WTC11 (cell line): ENCODE measurements around the gene SEC31B. TPM values are rescaled to one million over a fixed set of nuclear protein-coding genes. Genes with fewer than 3 reads are reported as not detected.

ENCODE experiments used
- ATAC-seq: fragments of 200-7000 bp; cut with Tn5 transposase; 2 replicates; pipeline ENCODE4 v1.10.0; 2021; ENCODE audit warnings: mild to moderate bottlenecking, moderate library complexity
- CTCF ChIA-PET: fragments of 300-600 bp; sonication (Branson Sonifier 250); formaldehyde crosslinking; loops from one replicate; lab custom pipeline; 2021; ENCODE audit warnings: antibody characterized with exemption; lab: Charles Lee
- POLR2A ChIA-PET: fragments of 350-600 bp; sonication (Branson Sonifier 250); formaldehyde crosslinking; loops from one replicate; lab custom pipeline; 2021; ENCODE audit warnings: antibody characterized with exemption; lab: Charles Lee
- DNase-seq: peaks from one replicate; pipeline ENCODE4 v3.0.0; 2021; ENCODE audit warnings: low spot score
- H3K27ac Mint-ChIP-seq: 2 replicates; pipeline ENCODE4 v1.8.0; 2021; ENCODE audit warnings: mixed read lengths
- H3K27me3 Mint-ChIP-seq: 2 replicates; pipeline ENCODE4 v1.8.0; 2021; ENCODE audit warnings: low read depth, mild to moderate bottlenecking, moderate library complexity, mixed read lengths
- H3K36me3 Mint-ChIP-seq: 2 replicates; pipeline ENCODE4 v1.8.0; 2021; ENCODE audit warnings: mixed read lengths
- H3K4me1 Mint-ChIP-seq: 2 replicates; pipeline ENCODE4 v1.8.0; 2022; ENCODE audit warnings: mixed read lengths
- H3K4me3 Mint-ChIP-seq: 2 replicates; pipeline ENCODE4 v1.8.0; 2021; ENCODE audit warnings: mild to moderate bottlenecking, moderate library complexity, mixed read lengths
- H3K9me3 Mint-ChIP-seq: 2 replicates; pipeline ENCODE4 v1.8.0; 2021; ENCODE audit warnings: mixed read lengths
- AFF4 ChIP-seq: sonication (generic); formaldehyde crosslinking; IDR thresholded peaks from 2 replicates; pipeline ENCODE4 v1.8.1; 2023; ENCODE audit warnings: mild to moderate bottlenecking, missing genetic modification reagents, borderline replicate concordance
- CBFB ChIP-seq: sonication (generic); formaldehyde crosslinking; IDR thresholded peaks from 2 replicates; pipeline ENCODE4 v1.8.1; 2022; ENCODE audit warnings: mild to moderate bottlenecking, low read depth, missing genetic modification reagents
- CREM ChIP-seq: sonication (generic); formaldehyde crosslinking; IDR thresholded peaks from 2 replicates; pipeline ENCODE4 v1.8.1; 2022; ENCODE audit warnings: mild to moderate bottlenecking, missing genetic modification reagents, moderate library complexity
- ESRRA ChIP-seq: sonication (generic); formaldehyde crosslinking; IDR thresholded peaks from 2 replicates; pipeline ENCODE4 v1.8.1; 2022; ENCODE audit warnings: mild to moderate bottlenecking, missing genetic modification reagents, borderline replicate concordance
- ETV6 ChIP-seq: sonication (generic); formaldehyde crosslinking; IDR thresholded peaks from 2 replicates; pipeline ENCODE4 v1.8.1; 2022; ENCODE audit warnings: mild to moderate bottlenecking, missing genetic modification reagents
- FOXJ3 ChIP-seq: sonication (generic); formaldehyde crosslinking; IDR thresholded peaks from 2 replicates; pipeline ENCODE4 v1.9.0; 2021; ENCODE audit warnings: missing genetic modification reagents, mild to moderate bottlenecking, borderline replicate concordance
- HMGA2 ChIP-seq: fragments of 250-450 bp; sonication (Bioruptor Pico); IDR thresholded peaks from 2 replicates; pipeline ENCODE4 v1.4.0; 2021; ENCODE audit warnings: mild to moderate bottlenecking, moderate library complexity
- IRF2 ChIP-seq: sonication (generic); formaldehyde crosslinking; IDR thresholded peaks from 2 replicates; pipeline ENCODE4 v1.8.0; 2022; ENCODE audit warnings: low read depth, missing genetic modification reagents, borderline replicate concordance
- KAT7 ChIP-seq: sonication (generic); formaldehyde crosslinking; IDR thresholded peaks from 2 replicates; pipeline ENCODE4 v1.8.1; 2023; ENCODE audit warnings: missing genetic modification reagents, mild to moderate bottlenecking, borderline replicate concordance
- NFATC4 ChIP-seq: fragments of 250-450 bp; sonication (Bioruptor Pico); IDR thresholded peaks from 2 replicates; pipeline ENCODE4 v1.9.0; 2021; ENCODE audit warnings: mild to moderate bottlenecking
- PRDM15 ChIP-seq: sonication (generic); formaldehyde crosslinking; IDR thresholded peaks from 2 replicates; pipeline ENCODE4 v1.8.0; 2022; ENCODE audit warnings: missing genetic modification reagents
- RELA ChIP-seq: sonication (generic); formaldehyde crosslinking; IDR thresholded peaks from 2 replicates; pipeline ENCODE4 v1.8.1; 2022; ENCODE audit warnings: missing genetic modification reagents, mild to moderate bottlenecking, borderline replicate concordance
- TCF7 ChIP-seq: sonication (generic); formaldehyde crosslinking; IDR thresholded peaks from 2 replicates; pipeline ENCODE4 v1.8.0; 2022; ENCODE audit warnings: mild to moderate bottlenecking, low read depth, missing genetic modification reagents, moderate library complexity
- USF2 ChIP-seq: sonication (generic); formaldehyde crosslinking; IDR thresholded peaks from 2 replicates; pipeline ENCODE4 v1.8.1; 2023; ENCODE audit warnings: mild to moderate bottlenecking, missing genetic modification reagents, moderate library complexity
- ZMAT4 ChIP-seq: fragments of 250-450 bp; sonication (Bioruptor Pico); IDR thresholded peaks from 2 replicates; pipeline ENCODE4 v1.9.0; 2021; ENCODE audit warnings: mild to moderate bottlenecking
- ZNF121 ChIP-seq: sonication (generic); formaldehyde crosslinking; IDR thresholded peaks from 2 replicates; pipeline ENCODE4 v1.8.0; 2023; ENCODE audit warnings: missing genetic modification reagents
- total RNA-seq: library from RNA; stranded (reverse); gene quantifications from 3 replicates; pipeline ENCODE4 v1.2.3, GENCODE V29; 2021
- TF ChIP-seq, protein P1 (sequence below): sonication (generic); formaldehyde crosslinking; IDR thresholded peaks from 2 replicates; pipeline ENCODE4 v1.8.0; 2022; ENCODE audit warnings: mild to moderate bottlenecking, missing genetic modification reagents
- TF ChIP-seq, protein P2 (sequence below): sonication (generic); formaldehyde crosslinking; IDR thresholded peaks from 2 replicates; pipeline ENCODE4 v1.8.0; 2022; ENCODE audit warnings: mild to moderate bottlenecking, missing genetic modification reagents
- TF ChIP-seq, protein P3 (sequence below): sonication (generic); formaldehyde crosslinking; IDR thresholded peaks from 2 replicates; pipeline ENCODE4 v1.8.1; 2023; ENCODE audit warnings: mild to moderate bottlenecking, moderate library complexity, missing genetic modification reagents
- TF ChIP-seq, protein P4 (sequence below): sonication (generic); formaldehyde crosslinking; conservative IDR thresholded peaks from 2 replicates; pipeline ENCODE4 v1.8.1; 2022; ENCODE audit warnings: mild to moderate bottlenecking, missing genetic modification reagents

The SEC31B gene
- total RNA-seq, 1 experiment from 2014 or later, result 6.7 TPM

- TF ChIP-seq FOXJ3 (CRISPR knock-in tag) (no peak), CREM (no peak), NFATC4 (CRISPR knock-in tag) (no peak)
- TF ChIP-seq, all 79 proteins: peak for 0
Measured at GRCh38 chr10:100482834-100483185, 36.9 kb downstream of the SEC31B start (continued).

- Mint-ChIP-seq H3K4me3 (peak overlapping the region; percentile 75), H3K4me1 (peaks cover 47% of the 10 kb centered on the region), H3K27me3 (peaks cover 100% of the 10 kb centered on the region), H3K27ac (no peak overlapping the region), H3K36me3 (peaks cover 3% of the 10 kb centered on the region), H3K9me3 (no peaks in the 10 kb centered on the region)
- ATAC-seq, result peak; percentile 47
- ChIA-PET CTCF (interaction anchor here (0.7 to 10.2 kb wide), 34 partner anchors 8 to 529 kb away, joined by 3 to 134 read pairs (median 5); partner anchors contain the start of genes HIF1AN, PKD2L1, SCD and SEC31B), POLR2A (interaction anchor here (0.9 to 1.2 kb wide), 5 partner anchors 27 to 259 kb away, joined by 3 to 7 read pairs (median 3); partner anchors contain the start of gene SCD)
- DNase-seq, result peak; percentile 81
- TF ChIP-seq, protein P1, sequence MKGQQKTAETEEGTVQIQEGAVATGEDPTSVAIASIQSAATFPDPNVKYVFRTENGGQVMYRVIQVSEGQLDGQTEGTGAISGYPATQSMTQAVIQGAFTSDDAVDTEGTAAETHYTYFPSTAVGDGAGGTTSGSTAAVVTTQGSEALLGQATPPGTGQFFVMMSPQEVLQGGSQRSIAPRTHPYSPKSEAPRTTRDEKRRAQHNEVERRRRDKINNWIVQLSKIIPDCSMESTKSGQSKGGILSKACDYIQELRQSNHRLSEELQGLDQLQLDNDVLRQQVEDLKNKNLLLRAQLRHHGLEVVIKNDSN, result no peak
- TF ChIP-seq HMGA2 (CRISPR knock-in tag) (no peak), PRDM15 (CRISPR knock-in tag) (0 out of 2 replicates have a peak, but pooled peaks have one; percentile 23), ZNF121 (CRISPR knock-in tag) (no peak), CBFB (0 out of 2 replicates have a peak, but pooled peaks have one; percentile 8), ESRRA (CRISPR knock-in tag) (peak; percentile 50; the same call in 1 of the 2 replicates), TCF7 (CRISPR knock-in tag) (no peak), IRF2 (no peak), ETV6 (CRISPR knock-in tag) (peak; percentile 20; the same call in 1 of the 2 replicates), AFF4 (CRISPR knock-in tag) (no peak), KAT7 (0 out of 2 replicates have a peak, but pooled peaks have one; percentile 74), ZMAT4 (CRISPR knock-in tag) (no peak), USF2 (CRISPR knock-in tag) (no peak), RELA (0 out of 2 replicates have a peak, but pooled peaks have one; percentile 50)
- TF ChIP-seq, protein P2, sequence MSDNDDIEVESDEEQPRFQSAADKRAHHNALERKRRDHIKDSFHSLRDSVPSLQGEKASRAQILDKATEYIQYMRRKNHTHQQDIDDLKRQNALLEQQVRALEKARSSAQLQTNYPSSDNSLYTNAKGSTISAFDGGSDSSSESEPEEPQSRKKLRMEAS (CRISPR knock-in tag), result peak; percentile 76
- TF ChIP-seq, protein P3, sequence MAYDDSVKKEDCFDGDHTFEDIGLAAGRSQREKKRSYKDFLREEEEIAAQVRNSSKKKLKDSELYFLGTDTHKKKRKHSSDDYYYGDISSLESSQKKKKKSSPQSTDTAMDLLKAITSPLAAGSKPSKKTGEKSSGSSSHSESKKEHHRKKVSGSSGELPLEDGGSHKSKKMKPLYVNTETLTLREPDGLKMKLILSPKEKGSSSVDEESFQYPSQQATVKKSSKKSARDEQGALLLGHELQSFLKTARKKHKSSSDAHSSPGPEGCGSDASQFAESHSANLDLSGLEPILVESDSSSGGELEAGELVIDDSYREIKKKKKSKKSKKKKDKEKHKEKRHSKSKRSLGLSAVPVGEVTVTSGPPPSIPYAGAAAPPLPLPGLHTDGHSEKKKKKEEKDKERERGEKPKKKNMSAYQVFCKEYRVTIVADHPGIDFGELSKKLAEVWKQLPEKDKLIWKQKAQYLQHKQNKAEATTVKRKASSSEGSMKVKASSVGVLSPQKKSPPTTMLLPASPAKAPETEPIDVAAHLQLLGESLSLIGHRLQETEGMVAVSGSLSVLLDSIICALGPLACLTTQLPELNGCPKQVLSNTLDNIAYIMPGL (CRISPR knock-in tag), result peak; percentile 83
- TF ChIP-seq, protein P4, sequence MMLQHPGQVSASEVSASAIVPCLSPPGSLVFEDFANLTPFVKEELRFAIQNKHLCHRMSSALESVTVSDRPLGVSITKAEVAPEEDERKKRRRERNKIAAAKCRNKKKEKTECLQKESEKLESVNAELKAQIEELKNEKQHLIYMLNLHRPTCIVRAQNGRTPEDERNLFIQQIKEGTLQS (CRISPR knock-in tag), result no peak
Measured at GRCh38 chr10:100482181-100482833, 37.4 kb downstream of the SEC31B start.
